SK-N-SH (cell line): ENCODE results near the gene NDUFS3. TPM values are rescaled to one million over a fixed set of nuclear protein-coding genes. Genes with fewer than 3 reads are reported as not detected.

ENCODE experiments used
- CTCF ChIA-PET: fragments of 300-600, 350-600 bp; formaldehyde crosslinking; extraction: SDS; loops from one replicate; lab custom pipeline; 2021; lab: Yijun Ruan, JAX
- POLR2A ChIA-PET: fragments of 350-600 bp; sonication (Branson Sonifier 250); formaldehyde crosslinking; extraction: SDS; loops from one replicate; lab custom pipeline; 2020; ENCODE audit warnings: antibody characterized with exemption, inconsistent platforms; lab: Yijun Ruan, JAX
- DNase-seq: peaks from one replicate; pipeline ENCODE4 v3.0.0; 2012
- H2AFZ ChIP-seq: fragments of 200-600 bp; sonication (generic); 2 replicates; pipeline ENCODE4 v1.8.1; 2016; ENCODE audit warnings: antibody characterized with exemption, mild to moderate bottlenecking, low read depth
- H3F3A ChIP-seq: fragments of 200-600 bp; sonication (generic); replicated peaks from 2 replicates; pipeline ENCODE3; 2016; ENCODE audit warnings: antibody characterized with exemption, mild to moderate bottlenecking; ENCODE audit not compliant: insufficient read depth
- H3K27ac ChIP-seq, 2 experiments: fragments of 200-500 bp in 1 of 2; fragments of 200-600 bp in 1 of 2; sonication (Bioruptor generic) in 1 of 2; sonication (generic), shearing (Covaris generic) in 1 of 2; 2 replicates each; pipeline versions ENCODE4 v1.5.1 to v1.6.1; 2014 to 2016; ENCODE audit warnings: low read depth in 2 of 2, inconsistent platforms in 1 of 2, low read length in 1 of 2, mild to moderate bottlenecking in 1 of 2, mixed read lengths in 1 of 2
- H3K27me3 ChIP-seq: fragments of 200-600 bp; sonication (generic), shearing (Covaris generic); 2 replicates; pipeline ENCODE4 v1.6.1; 2016; ENCODE audit warnings: mixed run types; ENCODE audit not compliant: insufficient read depth
- H3K36me3 ChIP-seq, 2 experiments: fragments of 200-500 bp in 1 of 2; fragments of 200-600 bp in 1 of 2; sonication (Bioruptor generic) in 1 of 2; sonication (generic) in 1 of 2; replicated peaks in 1 of 2; 2 replicates each; pipeline versions ENCODE3 to v1.5.1; 2014 to 2016; ENCODE audit warnings: low read length in 1 of 2, mild to moderate bottlenecking in 1 of 2; ENCODE audit not compliant: insufficient read depth in 2 of 2, control insufficient read depth in 1 of 2
- H3K4me1 ChIP-seq, 2 experiments: fragments of 200-500 bp in 1 of 2; fragments of 200-600 bp in 1 of 2; sonication (Bioruptor generic) in 1 of 2; sonication (generic), shearing (Covaris generic) in 1 of 2; 2 replicates each; pipeline versions ENCODE4 v1.5.1 to v1.6.1; 2014 to 2016; ENCODE audit warnings: low read depth in 1 of 2, low read length in 1 of 2, mixed run types in 1 of 2; ENCODE audit not compliant: insufficient read depth in 2 of 2, control insufficient read depth in 1 of 2
- H3K4me2 ChIP-seq: fragments of 200-600 bp; sonication (generic), shearing (Covaris generic); 2 replicates; pipeline ENCODE4 v1.6.1; 2017; ENCODE audit warnings: mixed run types
- H3K4me3 ChIP-seq, 2 experiments: fragments of 200-500 bp in 1 of 2; fragments of 200-600 bp in 1 of 2; sonication (Bioruptor generic) in 1 of 2; sonication (generic), shearing (Covaris generic) in 1 of 2; 2 replicates each; pipeline versions ENCODE4 v1.5.1 to v1.8.1; 2014 to 2016; ENCODE audit warnings: low read depth in 2 of 2, inconsistent platforms in 1 of 2, low read length in 1 of 2, mild to moderate bottlenecking in 1 of 2, mixed read lengths in 1 of 2, moderate library complexity in 1 of 2
- H3K79me2 ChIP-seq: fragments of 200-600 bp; sonication (generic); 2 replicates; pipeline ENCODE4 v1.8.1; 2017; ENCODE audit warnings: mild to moderate bottlenecking; ENCODE audit not compliant: insufficient read depth
- H3K9ac ChIP-seq: fragments of 200-600 bp; sonication (generic); 2 replicates; pipeline ENCODE4 v1.6.1; 2017; ENCODE audit warnings: mixed run types
- H3K9me2 ChIP-seq: fragments of 200-600 bp; sonication (generic); 2 replicates; pipeline ENCODE4 v1.6.1; 2017; ENCODE audit warnings: mixed run types
- H3K9me3 ChIP-seq: fragments of 200-600 bp; sonication (generic); 2 replicates; pipeline ENCODE4 v1.6.1; 2017; ENCODE audit warnings: mixed run types, mild to moderate bottlenecking, moderate library complexity
- H4K20me1 ChIP-seq: fragments of 200-600 bp; sonication (generic); 2 replicates; pipeline ENCODE4 v1.6.1; 2017; ENCODE audit warnings: mild to moderate bottlenecking, mixed run types; ENCODE audit not compliant: insufficient read depth
- CHD2 ChIP-seq: fragments of 150-350 bp; IDR thresholded peaks from 2 replicates; pipeline ENCODE4 v1.6.1; 2018; ENCODE audit warnings: low read length; ENCODE audit not compliant: partially characterized antibody
- ELF1 ChIP-seq: IDR thresholded peaks from 2 replicates; pipeline ENCODE4 v1.4.0; 2012
- FOSL2 ChIP-seq: IDR thresholded peaks from 2 replicates; pipeline ENCODE4 v1.4.0; 2012; ENCODE audit warnings: low read depth, mild to moderate bottlenecking, moderate library complexity, borderline replicate concordance
- JUND ChIP-seq: IDR thresholded peaks from 2 replicates; pipeline ENCODE4 v1.4.0; 2012
- MXI1 ChIP-seq: IDR thresholded peaks from 2 replicates; pipeline ENCODE4 v1.6.1; 2012; ENCODE audit warnings: mild to moderate bottlenecking, low read depth, low read length, improper control_type of control experiment
- NRF1 ChIP-seq: IDR thresholded peaks from 2 replicates; pipeline ENCODE4 v1.6.1; 2012; ENCODE audit warnings: low read depth, mild to moderate bottlenecking, low read length
- RAD21 ChIP-seq: IDR thresholded peaks from 2 replicates; pipeline ENCODE4 v1.6.1; 2012; ENCODE audit warnings: mild to moderate bottlenecking, low read length
- RXRA ChIP-seq: IDR thresholded peaks from 2 replicates; pipeline ENCODE4 v1.4.0; 2012; ENCODE audit warnings: low read depth, mild to moderate bottlenecking, borderline replicate concordance
- SIN3A ChIP-seq: IDR thresholded peaks from 2 replicates; pipeline ENCODE4 v1.6.1; 2012; ENCODE audit warnings: low read depth, mild to moderate bottlenecking, low read length, moderate library complexity, borderline replicate concordance
- SMC3 ChIP-seq: IDR thresholded peaks from 2 replicates; pipeline ENCODE4 v1.6.1; 2012; ENCODE audit warnings: low read depth, low read length, improper control_type of control experiment
- TEAD4 ChIP-seq: IDR thresholded peaks from 2 replicates; pipeline ENCODE4 v1.4.0; 2012; ENCODE audit warnings: mild to moderate bottlenecking, borderline replicate concordance; ENCODE audit not compliant: insufficient read depth
- USF2 ChIP-seq: fragments of 150-350 bp; IDR thresholded peaks from 2 replicates; pipeline ENCODE4 v1.6.1; 2017; ENCODE audit warnings: antibody characterized with exemption, low read length, low read depth, borderline replicate concordance
- WGBS: methylation state at CpG from one replicate; pipeline ENCODE4 v1.1.6; 2017; ENCODE audit warnings: low lambda C conversion rate; 5-methylcytosine and 5-hydroxymethylcytosine counted together
- polyA plus RNA-seq, 3 experiments: library from polyadenylated mRNA; depleted of rRNA; stranded (reverse); fragments of >200 nt; gene quantifications; 2 replicates each; pipeline ENCODE4 v1.2.3, GENCODE V29; 2012
- TF ChIP-seq, protein P1 (sequence below): IDR thresholded peaks from 2 replicates; pipeline ENCODE4 v1.4.0; 2012; ENCODE audit warnings: low read depth, borderline replicate concordance
- TF ChIP-seq, protein P2 (sequence below): IDR thresholded peaks from 2 replicates; pipeline ENCODE4; 2012

Gene NDUFS3
- polyA plus RNA-seq, 1 of the 3 experiments (the other 2 are of a cell fraction) = 150 TPM

GRCh38 chr11:47589584-47589976, 10.7 kb downstream of the NDUFS3 start:
- H3K27ac ChIP-seq = no peak overlapping the region
- DNase-seq = no peak
- TF ChIP-seq, protein P1, sequence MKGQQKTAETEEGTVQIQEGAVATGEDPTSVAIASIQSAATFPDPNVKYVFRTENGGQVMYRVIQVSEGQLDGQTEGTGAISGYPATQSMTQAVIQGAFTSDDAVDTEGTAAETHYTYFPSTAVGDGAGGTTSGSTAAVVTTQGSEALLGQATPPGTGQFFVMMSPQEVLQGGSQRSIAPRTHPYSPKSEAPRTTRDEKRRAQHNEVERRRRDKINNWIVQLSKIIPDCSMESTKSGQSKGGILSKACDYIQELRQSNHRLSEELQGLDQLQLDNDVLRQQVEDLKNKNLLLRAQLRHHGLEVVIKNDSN = no peak
- no peak for TF ChIP-seq TEAD4
- TF ChIP-seq SIN3A = no peak
- TF ChIP-seq, protein P2, sequence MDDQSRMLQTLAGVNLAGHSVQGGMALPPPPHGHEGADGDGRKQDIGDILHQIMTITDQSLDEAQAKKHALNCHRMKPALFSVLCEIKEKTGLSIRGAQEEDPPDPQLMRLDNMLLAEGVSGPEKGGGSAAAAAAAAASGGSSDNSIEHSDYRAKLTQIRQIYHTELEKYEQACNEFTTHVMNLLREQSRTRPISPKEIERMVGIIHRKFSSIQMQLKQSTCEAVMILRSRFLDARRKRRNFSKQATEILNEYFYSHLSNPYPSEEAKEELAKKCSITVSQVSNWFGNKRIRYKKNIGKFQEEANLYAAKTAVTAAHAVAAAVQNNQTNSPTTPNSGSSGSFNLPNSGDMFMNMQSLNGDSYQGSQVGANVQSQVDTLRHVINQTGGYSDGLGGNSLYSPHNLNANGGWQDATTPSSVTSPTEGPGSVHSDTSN = no peak
- TF ChIP-seq USF2 = no peak
- no peak for TF ChIP-seq MXI1
- TF ChIP-seq CHD2 = no peak
- no peak for TF ChIP-seq RXRA
- no peak for TF ChIP-seq NRF1
- no peak for TF ChIP-seq RAD21
- no peak for TF ChIP-seq FOSL2
- TF ChIP-seq ELF1 = no peak
- no peak for TF ChIP-seq SMC3
- TF ChIP-seq JUND = no peak
- ChIA-PET POLR2A (no interaction called here), CTCF (interaction anchor here (0.6 kb wide), 1 partner anchor 33 kb away, joined by 3 read pairs; no protein-coding TSS in a partner anchor)
- H3K27me3 ChIP-seq = peaks cover 13% of the 10 kb centered on the region; the same call in 1 of the 2 replicates
- H3K4me3 ChIP-seq = no peak overlapping the region
- WGBS = 93% methylated on average over 34 of the region's 51 CpGs
- H2AFZ ChIP-seq = no peak overlapping the region
- H3F3A ChIP-seq = no peaks in the 10 kb centered on the region
- no peak overlapping the region for H3K9ac ChIP-seq
- no peaks in the 10 kb centered on the region for H3K9me3 ChIP-seq
- no peaks in the 10 kb centered on the region for H3K9me2 ChIP-seq
- H4K20me1 ChIP-seq = no peaks in the 10 kb centered on the region
- peaks cover 0 to 9% of the 10 kb centered on the region in 2 experiments; a peak in 1 of 4 replicates for H3K4me1 ChIP-seq
- H3K79me2 ChIP-seq = no peaks in the 10 kb centered on the region
- H3K4me2 ChIP-seq = no peak overlapping the region
- no peaks in the 10 kb centered on the region for H3K36me3 ChIP-seq
